Ishikawa (cell line): ENCODE data around the gene CD59.

Source experiments
- CEBPB ChIP-seq: IDR thresholded peaks from 2 replicates; pipeline ENCODE4 v1.6.1; 2012
- CREB1 ChIP-seq: IDR thresholded peaks from 2 replicates; pipeline ENCODE4 v1.6.1; 2012; ENCODE audit warnings: low read depth
- EGR1 ChIP-seq: IDR thresholded peaks from 2 replicates; pipeline ENCODE4 v1.6.1; 2012
- EP300 ChIP-seq: IDR thresholded peaks from 2 replicates; pipeline ENCODE4 v1.6.1; 2012; ENCODE audit warnings: borderline replicate concordance
- FOXM1 ChIP-seq: IDR thresholded peaks from 2 replicates; pipeline ENCODE4 v1.6.1; 2012; ENCODE audit warnings: low read depth, borderline replicate concordance
- MAX ChIP-seq: IDR thresholded peaks from 2 replicates; pipeline ENCODE4 v1.6.1; 2012
- NFIC ChIP-seq: IDR thresholded peaks from 2 replicates; pipeline ENCODE4 v1.6.1; 2012
- RAD21 ChIP-seq: IDR thresholded peaks from 2 replicates; pipeline ENCODE4 v1.6.1; 2012; ENCODE audit warnings: low read depth
- TAF1 ChIP-seq: IDR thresholded peaks from 2 replicates; pipeline ENCODE4 v1.6.1; 2012; ENCODE audit warnings: low read depth, mild to moderate bottlenecking
- TCF12 ChIP-seq: IDR thresholded peaks from 2 replicates; pipeline ENCODE4 v1.6.1; 2012; ENCODE audit warnings: low read depth
- TEAD4 ChIP-seq: IDR thresholded peaks from 2 replicates; pipeline ENCODE4 v1.6.1; 2012
- YY1 ChIP-seq: IDR thresholded peaks from 2 replicates; pipeline ENCODE4 v1.6.1; 2012; ENCODE audit warnings: low read depth
- ZBTB7A ChIP-seq: IDR thresholded peaks from 2 replicates; pipeline ENCODE4 v1.6.1; 2012; ENCODE audit warnings: low read depth
- TF ChIP-seq, protein P1 (sequence below): IDR thresholded peaks from 2 replicates; pipeline ENCODE4 v1.6.1; 2012
- TF ChIP-seq, protein P2 (sequence below): IDR thresholded peaks from 2 replicates; pipeline ENCODE4 v1.6.1; 2012; ENCODE audit warnings: low read depth, mild to moderate bottlenecking

Gene CD59

GRCh38 chr11:33713151-33713855, 22.9 kb downstream of the CD59 start:
- TF ChIP-seq RAD21 (no peak), NFIC (no peak), TAF1 (no peak), ZBTB7A (no peak), EP300 (no peak), EGR1 (no peak)

GRCh38 chr11:33712436-33712835, 23.8 kb downstream of the CD59 start:
- TF ChIP-seq NFIC: no peak
- TF ChIP-seq EGR1: no peak
- no peak for TF ChIP-seq ZBTB7A

DNA sequence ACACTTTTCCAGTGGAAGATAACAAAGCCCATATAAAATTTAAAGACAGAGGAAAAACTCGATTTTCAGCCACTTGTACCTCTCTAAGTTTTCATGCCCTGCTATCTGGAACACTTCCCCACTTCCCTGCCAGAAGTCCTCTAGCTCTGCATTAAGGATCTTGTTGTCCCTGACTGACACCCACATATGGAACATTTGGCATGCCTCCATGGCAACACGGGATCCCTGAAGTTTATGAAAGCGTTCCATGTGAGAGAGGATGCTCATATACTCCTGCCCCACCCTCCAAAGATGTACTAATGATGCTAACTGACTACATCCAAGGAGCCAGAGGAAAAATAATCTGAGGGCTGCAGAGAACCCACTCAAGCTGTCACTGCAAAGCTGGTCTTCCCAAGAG, 26.8 kb downstream of the CD59 start:
- TF ChIP-seq YY1 (no peak), RAD21 (no peak), CEBPB (no peak), CREB1 (no peak), EGR1 (no peak)

- TF ChIP-seq, protein P1, sequence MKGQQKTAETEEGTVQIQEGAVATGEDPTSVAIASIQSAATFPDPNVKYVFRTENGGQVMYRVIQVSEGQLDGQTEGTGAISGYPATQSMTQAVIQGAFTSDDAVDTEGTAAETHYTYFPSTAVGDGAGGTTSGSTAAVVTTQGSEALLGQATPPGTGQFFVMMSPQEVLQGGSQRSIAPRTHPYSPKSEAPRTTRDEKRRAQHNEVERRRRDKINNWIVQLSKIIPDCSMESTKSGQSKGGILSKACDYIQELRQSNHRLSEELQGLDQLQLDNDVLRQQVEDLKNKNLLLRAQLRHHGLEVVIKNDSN: no peak
- TF ChIP-seq CEBPB (no peak), TAF1 (no peak)
These were observed 27.2 kb downstream of the CD59 start for GRCh38 chr11:33708985-33709384.

GRCh38 chr11:33706966-33707365, 29.3 kb downstream of the CD59 start:
- no peak for TF ChIP-seq YY1
- TF ChIP-seq CREB1: no peak
- no peak for TF ChIP-seq EGR1
- TF ChIP-seq RAD21: no peak
- no peak for TF ChIP-seq MAX
- TF ChIP-seq CEBPB: no peak
- TF ChIP-seq TEAD4: no peak

DNA sequence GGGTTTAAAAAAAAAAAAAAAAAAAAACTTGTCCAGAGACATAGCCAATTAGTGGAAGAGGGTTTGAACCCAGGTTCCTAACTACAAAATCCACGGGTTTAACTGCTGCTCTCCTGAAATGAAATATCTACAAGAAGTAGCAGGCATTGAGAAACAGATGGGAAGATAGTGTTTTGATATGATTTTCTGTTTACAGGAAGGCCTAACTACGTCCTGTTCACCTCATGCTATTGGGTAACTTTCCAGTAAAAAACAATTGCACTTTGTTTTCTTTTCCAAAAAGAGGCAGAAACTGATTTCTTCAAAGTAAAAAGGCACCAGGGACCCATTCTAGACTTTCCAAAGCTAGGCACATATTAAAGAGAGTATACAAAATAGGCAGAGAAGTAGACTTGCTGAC, 29.7 kb downstream of the CD59 start:
- no peak for TF ChIP-seq RAD21
- TF ChIP-seq ZBTB7A: no peak
- no peak for TF ChIP-seq FOXM1
- no peak for TF ChIP-seq CREB1
- TF ChIP-seq, protein P2, sequence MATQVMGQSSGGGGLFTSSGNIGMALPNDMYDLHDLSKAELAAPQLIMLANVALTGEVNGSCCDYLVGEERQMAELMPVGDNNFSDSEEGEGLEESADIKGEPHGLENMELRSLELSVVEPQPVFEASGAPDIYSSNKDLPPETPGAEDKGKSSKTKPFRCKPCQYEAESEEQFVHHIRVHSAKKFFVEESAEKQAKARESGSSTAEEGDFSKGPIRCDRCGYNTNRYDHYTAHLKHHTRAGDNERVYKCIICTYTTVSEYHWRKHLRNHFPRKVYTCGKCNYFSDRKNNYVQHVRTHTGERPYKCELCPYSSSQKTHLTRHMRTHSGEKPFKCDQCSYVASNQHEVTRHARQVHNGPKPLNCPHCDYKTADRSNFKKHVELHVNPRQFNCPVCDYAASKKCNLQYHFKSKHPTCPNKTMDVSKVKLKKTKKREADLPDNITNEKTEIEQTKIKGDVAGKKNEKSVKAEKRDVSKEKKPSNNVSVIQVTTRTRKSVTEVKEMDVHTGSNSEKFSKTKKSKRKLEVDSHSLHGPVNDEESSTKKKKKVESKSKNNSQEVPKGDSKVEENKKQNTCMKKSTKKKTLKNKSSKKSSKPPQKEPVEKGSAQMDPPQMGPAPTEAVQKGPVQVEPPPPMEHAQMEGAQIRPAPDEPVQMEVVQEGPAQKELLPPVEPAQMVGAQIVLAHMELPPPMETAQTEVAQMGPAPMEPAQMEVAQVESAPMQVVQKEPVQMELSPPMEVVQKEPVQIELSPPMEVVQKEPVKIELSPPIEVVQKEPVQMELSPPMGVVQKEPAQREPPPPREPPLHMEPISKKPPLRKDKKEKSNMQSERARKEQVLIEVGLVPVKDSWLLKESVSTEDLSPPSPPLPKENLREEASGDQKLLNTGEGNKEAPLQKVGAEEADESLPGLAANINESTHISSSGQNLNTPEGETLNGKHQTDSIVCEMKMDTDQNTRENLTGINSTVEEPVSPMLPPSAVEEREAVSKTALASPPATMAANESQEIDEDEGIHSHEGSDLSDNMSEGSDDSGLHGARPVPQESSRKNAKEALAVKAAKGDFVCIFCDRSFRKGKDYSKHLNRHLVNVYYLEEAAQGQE: no peak
- no peak for TF ChIP-seq YY1
- no peak for TF ChIP-seq EGR1
- TF ChIP-seq NFIC: no peak
- no peak for TF ChIP-seq EP300
- TF ChIP-seq TEAD4: no peak
- no peak for TF ChIP-seq CEBPB
- no peak for TF ChIP-seq MAX
- TF ChIP-seq, protein P1: no peak
- no peak for TF ChIP-seq TCF12
- no peak for TF ChIP-seq TAF1

DNA sequence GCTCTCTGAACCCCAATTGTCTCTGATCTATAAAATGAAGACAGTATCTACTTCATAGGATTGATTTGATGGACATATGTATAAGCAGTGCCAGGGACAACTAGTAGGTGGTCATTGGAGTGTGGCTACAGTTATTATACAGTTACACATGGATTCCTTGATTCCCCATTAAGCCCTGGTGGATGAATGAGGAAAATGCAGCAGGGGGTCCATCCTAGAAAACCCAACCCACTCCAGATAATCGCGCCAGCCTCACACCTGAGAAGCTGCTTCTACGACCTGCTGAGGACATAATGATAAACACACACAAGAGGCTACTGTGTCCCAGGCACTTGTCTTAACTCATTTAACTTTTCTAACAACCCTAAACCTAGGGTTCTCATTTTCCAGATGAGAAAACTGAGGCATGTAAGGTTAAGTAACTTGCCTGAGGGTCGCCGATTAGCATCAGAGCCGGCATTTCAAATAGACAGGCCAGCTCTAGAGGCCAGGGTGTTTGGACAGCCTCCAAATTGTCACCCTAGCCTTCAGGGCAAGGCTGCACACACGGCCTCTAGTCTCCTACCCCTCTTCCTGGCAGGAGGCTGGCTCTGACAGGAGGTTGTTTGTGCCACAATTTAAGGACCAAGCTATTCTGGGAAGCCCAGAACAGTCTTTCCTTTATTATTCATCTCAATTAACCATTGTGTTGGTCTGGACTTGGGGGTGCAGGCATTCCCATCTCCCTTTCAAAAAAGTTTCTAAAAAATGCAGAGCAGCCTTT, 31.8 kb downstream of the CD59 start:
- no peak for TF ChIP-seq NFIC
- no peak for TF ChIP-seq FOXM1
- no peak for TF ChIP-seq TEAD4
- TF ChIP-seq, protein P2: no peak
- TF ChIP-seq TAF1: no peak
- TF ChIP-seq MAX: no peak
- TF ChIP-seq CEBPB: no peak
- no peak for TF ChIP-seq EP300
- TF ChIP-seq, protein P1: no peak
- no peak for TF ChIP-seq EGR1
- TF ChIP-seq TCF12: no peak
- TF ChIP-seq RAD21: no peak
- no peak for TF ChIP-seq ZBTB7A
- no peak for TF ChIP-seq CREB1
- TF ChIP-seq YY1: no peak
